NB4 (cell line): Measurements from ENCODE around the gene LRRFIP1.

Experiments
- POLR2A ChIP-seq: IDR thresholded peaks from 2 replicates; pipeline ENCODE4 v1.6.1; 2011; ENCODE audit warnings: mild to moderate bottlenecking; ENCODE audit not compliant: insufficient read length; ENCODE audit errors: extremely low read depth
- TF ChIP-seq, protein P1 (sequence below): IDR thresholded peaks from one replicate; pipeline ENCODE4 v1.5.1; 2012; ENCODE audit warnings: low read depth, low read length
- TF ChIP-seq, protein P2 (sequence below): IDR thresholded peaks from 2 replicates; pipeline ENCODE4 v1.6.1; 2011; ENCODE audit warnings: low read depth, low read length

- TF ChIP-seq, protein P1, sequence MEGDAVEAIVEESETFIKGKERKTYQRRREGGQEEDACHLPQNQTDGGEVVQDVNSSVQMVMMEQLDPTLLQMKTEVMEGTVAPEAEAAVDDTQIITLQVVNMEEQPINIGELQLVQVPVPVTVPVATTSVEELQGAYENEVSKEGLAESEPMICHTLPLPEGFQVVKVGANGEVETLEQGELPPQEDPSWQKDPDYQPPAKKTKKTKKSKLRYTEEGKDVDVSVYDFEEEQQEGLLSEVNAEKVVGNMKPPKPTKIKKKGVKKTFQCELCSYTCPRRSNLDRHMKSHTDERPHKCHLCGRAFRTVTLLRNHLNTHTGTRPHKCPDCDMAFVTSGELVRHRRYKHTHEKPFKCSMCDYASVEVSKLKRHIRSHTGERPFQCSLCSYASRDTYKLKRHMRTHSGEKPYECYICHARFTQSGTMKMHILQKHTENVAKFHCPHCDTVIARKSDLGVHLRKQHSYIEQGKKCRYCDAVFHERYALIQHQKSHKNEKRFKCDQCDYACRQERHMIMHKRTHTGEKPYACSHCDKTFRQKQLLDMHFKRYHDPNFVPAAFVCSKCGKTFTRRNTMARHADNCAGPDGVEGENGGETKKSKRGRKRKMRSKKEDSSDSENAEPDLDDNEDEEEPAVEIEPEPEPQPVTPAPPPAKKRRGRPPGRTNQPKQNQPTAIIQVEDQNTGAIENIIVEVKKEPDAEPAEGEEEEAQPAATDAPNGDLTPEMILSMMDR, result no peak
- TF ChIP-seq, protein P2, sequence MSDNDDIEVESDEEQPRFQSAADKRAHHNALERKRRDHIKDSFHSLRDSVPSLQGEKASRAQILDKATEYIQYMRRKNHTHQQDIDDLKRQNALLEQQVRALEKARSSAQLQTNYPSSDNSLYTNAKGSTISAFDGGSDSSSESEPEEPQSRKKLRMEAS, result no peak
- no peak for TF ChIP-seq POLR2A
Measured at GRCh38 chr2:237688081-237688480, 60.7 kb downstream of the LRRFIP1 start.
